SU-DHL-6 (cell line): ENCODE data around the gene PPP1R2B.

Experiments
- H2AFZ ChIP-seq: fragments of 200-600 bp; sonication (generic); 2 replicates; pipeline ENCODE4 v1.6.1; 2014; ENCODE audit warnings: low read depth, mild to moderate bottlenecking, moderate library complexity, mixed read lengths, antibody characterized with exemption, low read length; ENCODE audit not compliant: severe bottlenecking
- H3F3A ChIP-seq: fragments of 200-600 bp; shearing (Covaris generic); 2 replicates; pipeline ENCODE4 v1.6.0; 2016; ENCODE audit warnings: antibody characterized with exemption, mild to moderate bottlenecking; ENCODE audit not compliant: insufficient read depth
- H3K27ac ChIP-seq: fragments of 200-600 bp; sonication (generic); 2 replicates; pipeline ENCODE4 v1.5.1; 2016; ENCODE audit warnings: low read depth, mild to moderate bottlenecking, low read length, moderate library complexity, mixed read lengths
- H3K27me3 ChIP-seq: fragments of 200-600 bp; sonication (generic), shearing (Covaris generic); 2 replicates; pipeline ENCODE4 v1.6.0; 2014; ENCODE audit warnings: mild to moderate bottlenecking, low read length
- H3K36me3 ChIP-seq: fragments of 200-600 bp; sonication (generic); 2 replicates; pipeline ENCODE4 v1.6.1; 2014; ENCODE audit warnings: mild to moderate bottlenecking, low read length, mixed read lengths
- H3K4me2 ChIP-seq: fragments of 300-600, 200-600 bp; shearing (Covaris generic), sonication (generic); 2 replicates; pipeline ENCODE4 v1.6.0; 2014; ENCODE audit warnings: low read length, low read depth, mild to moderate bottlenecking; ENCODE audit not compliant: poor library complexity, severe bottlenecking
- H3K4me3 ChIP-seq: fragments of 200-600 bp; sonication (generic); 2 replicates; pipeline ENCODE4 v1.5.1; 2014; ENCODE audit warnings: antibody characterized with exemption, low read length, mild to moderate bottlenecking, mixed read lengths; ENCODE audit not compliant: insufficient read depth, poor library complexity, severe bottlenecking
- H3K79me2 ChIP-seq: fragments of 200-600 bp; sonication (generic); 2 replicates; pipeline ENCODE4 v1.6.1; 2014; ENCODE audit warnings: mild to moderate bottlenecking, low read length, moderate library complexity; ENCODE audit not compliant: insufficient read depth
- H3K9ac ChIP-seq: fragments of 200-600 bp; sonication (generic); 2 replicates; pipeline ENCODE4 v1.7.0; 2014; ENCODE audit warnings: mild to moderate bottlenecking, low read length
- H3K9me2 ChIP-seq: fragments of 200-600 bp; sonication (generic); replicated peaks from 2 replicates; pipeline ENCODE4 v1.6.1; 2014; ENCODE audit warnings: low read length; ENCODE audit not compliant: insufficient read depth
- H3K9me3 ChIP-seq: fragments of 200-600 bp; sonication (generic); 2 replicates; pipeline ENCODE4 v1.6.1; 2014; ENCODE audit warnings: low read length, mixed read lengths; ENCODE audit not compliant: insufficient read depth
- H4K20me1 ChIP-seq: fragments of 200-600 bp; sonication (generic); 2 replicates; pipeline ENCODE4 v1.6.1; 2014; ENCODE audit warnings: low read depth, mild to moderate bottlenecking, antibody characterized with exemption, low read length, moderate library complexity, mixed read lengths
- CTCF ChIP-seq: fragments of 200-600 bp; sonication (generic); IDR thresholded peaks from one replicate; pipeline ENCODE4 v1.5.1; 2017; ENCODE audit warnings: antibody characterized with exemption, mild to moderate bottlenecking, low read length, moderate library complexity; ENCODE audit not compliant: insufficient read depth, poor library complexity, severe bottlenecking
- EZH2phosphoT487 ChIP-seq: fragments of 200-600 bp; sonication (generic), shearing (Covaris generic); conservative IDR thresholded peaks from 2 replicates; pipeline ENCODE4 v1.6.1; 2018; ENCODE audit warnings: mild to moderate bottlenecking, antibody characterized with exemption, low read length, moderate library complexity, mixed read lengths

PPP1R2B gene

DNA sequence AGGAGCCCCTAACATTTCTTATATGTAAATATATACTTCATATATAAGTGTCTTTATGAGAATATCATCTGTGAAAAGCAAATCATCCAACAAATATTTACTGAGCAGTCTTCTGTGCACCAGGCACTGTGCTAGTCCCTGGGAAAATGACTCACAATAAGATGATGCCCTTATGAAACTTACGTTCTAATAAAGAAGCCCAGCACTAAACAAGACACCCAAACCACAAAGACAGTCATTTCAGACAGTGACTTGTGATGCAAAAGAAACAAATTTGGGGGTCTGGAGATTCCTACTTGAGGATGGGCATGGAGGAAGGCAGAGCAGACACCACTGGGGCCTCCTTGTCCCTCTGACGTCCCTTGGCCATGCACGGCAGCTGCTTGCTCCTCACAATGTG is 30.6 kb upstream of the PPP1R2B start:
- Histone ChIP-seq H3K79me2 (no peaks in the 10 kb centered on the region), H3K9me3 (no peaks in the 10 kb centered on the region), H3K9me2 (no peaks in the 10 kb centered on the region), H3K9ac (no peak overlapping the region), H3K36me3 (no peaks in the 10 kb centered on the region), H4K20me1 (no peaks in the 10 kb centered on the region), H3K4me3 (no peak overlapping the region), H2AFZ (no peak overlapping the region), H3K4me2 (no peak overlapping the region), H3K27me3 (no peaks in the 10 kb centered on the region), H3F3A (no peaks in the 10 kb centered on the region), H3K27ac (no peak overlapping the region)
- no peak for TF ChIP-seq CTCF
- no peak for TF ChIP-seq EZH2phosphoT487

GRCh38 chr5:156819967-156820581 is 30.0 kb upstream of the PPP1R2B start:
- TF ChIP-seq EZH2phosphoT487, result no peak
- TF ChIP-seq CTCF, result no peak

GRCh38 chr5:156824241-156824640 is 25.9 kb upstream of the PPP1R2B start:
- H2AFZ ChIP-seq, result no peak overlapping the region
- no peaks in the 10 kb centered on the region for H3K27me3 ChIP-seq
- H3F3A ChIP-seq, result peaks cover 13% of the 10 kb centered on the region
- H3K9me2 ChIP-seq, result no peaks in the 10 kb centered on the region
- H3K79me2 ChIP-seq, result peaks cover 11% of the 10 kb centered on the region; the same call in 1 of the 2 replicates
- H3K4me3 ChIP-seq, result no peak overlapping the region
- no peaks in the 10 kb centered on the region for H4K20me1 ChIP-seq
- no peak for TF ChIP-seq EZH2phosphoT487
- no peak for TF ChIP-seq CTCF
- H3K9ac ChIP-seq, result no peak overlapping the region
- no peaks in the 10 kb centered on the region for H3K9me3 ChIP-seq
- peak overlapping the region; percentile 85; the same call in 1 of the 2 replicates for H3K27ac ChIP-seq
- H3K4me2 ChIP-seq, result no peak overlapping the region
- H3K36me3 ChIP-seq, result no peaks in the 10 kb centered on the region

More at GRCh38 chr5:156819967-156820581, 30.0 kb upstream of the PPP1R2B start:
- Histone ChIP-seq H3K27ac (no peak overlapping the region), H3K36me3 (no peaks in the 10 kb centered on the region), H2AFZ (no peak overlapping the region), H3K9ac (no peak overlapping the region), H3K27me3 (no peaks in the 10 kb centered on the region), H3K4me2 (no peak overlapping the region), H4K20me1 (no peaks in the 10 kb centered on the region), H3K79me2 (no peaks in the 10 kb centered on the region; the same call in 1 of the 2 replicates), H3K9me2 (no peaks in the 10 kb centered on the region), H3K9me3 (no peaks in the 10 kb centered on the region), H3K4me3 (no peak overlapping the region), H3F3A (peaks cover 2% of the 10 kb centered on the region; the same call in 1 of the 2 replicates)
